NCI-H510A treated with DMSO at 0.1 percent for 48 hours (cell line): ENCODE measurements around the gene EVC.
"Not testable (repeated sequence)": the region's sequence is repeated elsewhere in the genome, so short reads cannot be mapped to it uniquely, and the experiment has no call there.

Experiments used
- DNase-seq: peaks from one replicate; lab custom pipeline; 2025; lab: John Stamatoyannopoulos, UW

Gene EVC

DNA sequence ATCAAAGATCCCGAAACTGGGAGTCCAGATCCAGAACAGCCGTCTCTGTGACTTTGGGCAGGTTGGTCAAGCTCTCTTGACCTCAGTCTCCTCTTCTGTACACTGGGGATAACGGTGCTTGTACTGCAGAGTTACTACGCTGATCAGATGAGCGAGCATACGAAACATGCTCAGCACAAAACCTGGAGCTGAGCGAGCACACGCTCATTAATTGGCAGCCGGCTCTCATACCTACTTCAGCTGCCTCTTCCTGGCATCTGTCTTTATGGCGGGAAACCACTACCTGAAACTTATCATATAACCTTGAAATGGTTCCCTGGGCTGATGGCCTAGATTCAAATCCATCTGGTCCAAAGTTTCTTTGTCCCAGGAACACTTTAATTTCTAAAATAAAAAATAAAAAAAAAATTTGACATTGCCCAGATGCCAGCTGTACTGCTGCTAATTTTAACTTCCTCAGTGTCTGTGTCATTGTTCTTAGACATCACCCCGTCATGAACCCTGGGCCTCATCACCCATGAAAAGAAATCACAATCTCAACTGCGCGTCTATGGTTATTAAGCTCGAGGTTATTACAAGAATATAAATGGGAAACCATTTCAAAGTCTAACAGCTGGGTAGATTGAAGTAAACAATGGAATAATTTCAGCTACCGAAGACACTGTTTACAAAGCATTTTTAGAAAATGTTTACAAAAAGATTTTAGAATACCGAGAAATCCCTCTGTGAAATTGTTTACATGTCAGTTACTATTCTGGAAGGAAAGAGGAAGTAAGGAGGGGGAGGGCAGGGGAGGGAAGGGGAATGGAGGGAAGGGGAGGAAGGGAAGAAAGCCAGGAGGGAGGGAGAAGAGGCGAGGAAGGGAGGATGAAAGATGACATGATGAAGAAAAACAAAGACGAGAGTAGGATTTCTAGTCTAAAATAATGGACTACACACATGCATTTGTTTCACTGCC lies 132.9 kb downstream of the EVC start:
- no peak for DNase-seq

DNA sequence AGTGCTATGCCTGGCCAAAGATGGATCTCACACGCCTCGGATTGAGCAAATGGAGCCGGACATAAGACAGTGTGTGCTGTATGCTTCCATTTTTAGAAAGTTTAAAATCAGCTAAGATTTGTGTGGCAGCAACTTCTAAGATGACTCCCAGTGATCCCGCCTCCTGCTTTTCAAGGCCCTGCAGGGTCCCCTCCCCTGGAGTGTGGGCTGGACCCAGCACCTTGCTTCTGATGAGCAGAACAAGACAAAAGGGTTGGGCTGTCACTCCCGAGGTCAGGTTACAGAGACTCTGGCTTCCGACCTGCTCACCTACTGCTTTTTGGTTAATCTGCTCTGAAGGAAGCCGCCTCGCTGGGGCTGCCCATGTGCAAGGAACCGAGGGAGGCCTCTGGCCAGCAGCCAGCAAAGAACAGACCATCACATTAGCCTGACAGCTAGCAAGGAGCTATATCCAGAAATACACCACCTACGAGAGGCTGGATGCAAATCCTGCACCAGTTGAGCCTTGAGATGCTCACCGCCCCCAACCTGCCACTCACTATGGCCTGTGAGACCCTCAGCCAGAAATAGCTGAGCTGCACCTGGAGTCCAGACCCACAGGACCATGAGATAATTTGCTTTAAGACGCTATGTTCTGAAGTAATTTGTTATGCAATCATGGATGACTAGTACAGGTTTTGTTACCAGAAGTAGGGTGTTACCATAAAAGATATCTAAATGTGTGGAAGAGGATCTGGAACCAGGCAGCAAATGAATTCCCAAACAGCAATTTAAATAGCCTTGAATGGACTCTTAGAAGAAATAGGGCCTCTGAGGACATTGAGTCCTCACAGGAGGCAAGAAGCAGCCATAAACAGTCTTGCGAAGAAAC lies 134.3 kb downstream of the EVC start:
- DNase-seq, result no peak

- DNase-seq, result no peak
Measured at GRCh38 chr4:5851637-5852301, 140.8 kb downstream of the EVC start.

- DNase-seq, result no peak
Measured at GRCh38 chr4:5852523-5853202, 141.7 kb downstream of the EVC start.

- no peak for DNase-seq
Measured at GRCh38 chr4:5854929-5855328, 143.9 kb downstream of the EVC start.

- not testable (repeated sequence) for DNase-seq
Measured at GRCh38 chr4:5856362-5856761, 145.4 kb downstream of the EVC start.

GRCh38 chr4:5857199-5857598 lies 146.2 kb downstream of the EVC start:
- no peak for DNase-seq

DNA sequence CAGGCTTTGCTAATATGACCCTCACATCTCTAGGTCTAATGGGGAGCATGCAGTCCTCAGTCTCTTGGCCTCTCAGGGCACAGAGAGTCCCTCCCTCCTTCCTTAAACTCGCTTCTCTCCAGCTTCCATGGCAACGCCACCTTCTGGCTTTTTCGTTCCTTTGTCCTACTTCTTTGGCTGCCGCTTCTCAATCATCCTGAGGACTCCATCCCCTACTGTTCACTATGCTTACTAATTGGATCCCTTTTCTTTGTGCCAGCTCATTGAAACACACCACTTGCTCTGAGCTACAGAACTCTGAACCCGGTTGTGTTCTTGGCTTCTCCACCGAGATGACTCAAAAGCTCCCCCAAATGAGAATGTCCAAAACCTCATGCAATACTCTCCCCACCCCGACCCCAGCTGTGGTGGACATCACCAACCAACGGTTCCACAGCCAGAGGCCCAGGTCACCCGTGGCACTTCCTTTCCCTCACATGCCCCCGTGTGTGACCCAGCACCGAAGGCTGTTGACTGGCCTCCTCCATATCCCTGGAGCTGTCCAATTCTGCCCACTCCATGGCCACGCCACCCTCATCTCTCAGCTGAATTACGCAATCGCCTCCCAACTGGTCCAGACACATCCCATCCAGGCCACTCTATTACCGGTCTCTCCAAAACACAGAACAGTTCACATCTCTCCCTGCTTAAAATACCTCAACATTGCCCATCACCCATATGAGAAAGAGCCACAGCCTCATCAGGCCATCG lies 147.2 kb downstream of the EVC start:
- DNase-seq, result no peak

- DNase-seq, result no peak
Measured at GRCh38 chr4:5863461-5864113, 152.6 kb downstream of the EVC start.
